H1 (cell line): ENCODE measurements around the gene HYAL1. TPM values are rescaled to one million over a fixed set of nuclear protein-coding genes. Genes with fewer than 3 reads are reported as not detected.

Experiments used
- CTCF ChIA-PET: fragments of 300-600 bp; sonication (Branson Sonifier 250); formaldehyde crosslinking; loops from one replicate; lab custom pipeline; 2021; ENCODE audit not compliant: partially characterized antibody; lab: Charles Lee
- POLR2A ChIA-PET: fragments of 300-600 bp; sonication (Branson Sonifier 250); formaldehyde crosslinking; loops from one replicate; lab custom pipeline; 2021; ENCODE audit warnings: inconsistent platforms; ENCODE audit not compliant: partially characterized antibody; lab: Charles Lee
- DNase-seq, 2 experiments: peaks; one replicate each; pipeline versions ENCODE4 v3.0.0 to v3.0.0-alpha.2; 2010 to 2022; ENCODE audit warnings: low spot score in 2 of 2, low read depth in 1 of 2, mixed read lengths in 1 of 2
- FAIRE-seq: peaks from 2 replicates; lab custom pipeline; 2011; peaks lifted over from hg19 to GRCh38; lab: Jason Lieb, UNC
- H2AFZ ChIP-seq: 2 replicates; pipeline ENCODE4 v1.8.1; 2012; ENCODE audit warnings: low read length, inconsistent platforms
- H2AK5ac ChIP-seq: 2 replicates; pipeline ENCODE4 v1.6.1; 2013; ENCODE audit warnings: low read depth, low read length
- H2BK120ac ChIP-seq: replicated peaks from 2 replicates; pipeline ENCODE3; 2013; ENCODE audit warnings: low read depth, low read length, inconsistent platforms
- H2BK12ac ChIP-seq: 2 replicates; pipeline ENCODE4 v1.6.1; 2013; ENCODE audit warnings: low read depth, low read length
- H2BK15ac ChIP-seq: 2 replicates; pipeline ENCODE4 v1.6.1; 2013; ENCODE audit warnings: low read length
- H2BK20ac ChIP-seq: 2 replicates; pipeline ENCODE4 v1.6.1; 2013; ENCODE audit warnings: low read length
- H2BK5ac ChIP-seq: 2 replicates; pipeline ENCODE4 v1.6.1; 2013; ENCODE audit warnings: low read depth, low read length
- H3K14ac ChIP-seq: 2 replicates; pipeline ENCODE4 v1.6.1; 2013; ENCODE audit warnings: inconsistent platforms; ENCODE audit not compliant: insufficient read length
- H3K18ac ChIP-seq: 2 replicates; pipeline ENCODE4 v1.6.1; 2013; ENCODE audit warnings: low read length; ENCODE audit errors: extremely low read depth
- H3K23ac ChIP-seq: 2 replicates; pipeline ENCODE4 v1.6.1; 2013; ENCODE audit warnings: inconsistent platforms; ENCODE audit not compliant: insufficient read length
- H3K23me2 ChIP-seq: 2 replicates; pipeline ENCODE4 v1.6.1; 2013; ENCODE audit warnings: low read depth, low read length
- H3K27ac ChIP-seq: 2 replicates; pipeline ENCODE4 v1.6.1; 2011; ENCODE audit warnings: low read depth, low read length, inconsistent platforms
- H3K27me3 ChIP-seq, 4 experiments: replicated peaks in 1 of 4; 1 replicate in 1 of 4; 2 replicates in 3 of 4; pipeline versions ENCODE4 v1.6.1 to v1.8.1; 2011 to 2013; ENCODE audit warnings: low read length in 3 of 4, mild to moderate bottlenecking in 3 of 4, inconsistent platforms in 2 of 4, mixed read lengths in 2 of 4, moderate library complexity in 1 of 4; ENCODE audit not compliant: control insufficient read depth in 3 of 4, insufficient read depth in 3 of 4; ENCODE audit errors: extremely low read depth in 1 of 4
- H3K36me3 ChIP-seq, 4 experiments: 2 replicates each; pipeline versions ENCODE4 v1.6.1 to v1.8.1; 2011 to 2013; ENCODE audit warnings: mild to moderate bottlenecking in 4 of 4, low read length in 3 of 4, moderate library complexity in 2 of 4, control low read depth in 1 of 4, inconsistent platforms in 1 of 4; ENCODE audit not compliant: insufficient read depth in 4 of 4, control insufficient read depth in 2 of 4
- H3K4ac ChIP-seq: replicated peaks from 2 replicates; pipeline ENCODE3; 2013; ENCODE audit warnings: low read length, low read depth, mixed read lengths, inconsistent platforms; ENCODE audit not compliant: insufficient read length
- H3K4me1 ChIP-seq, 4 experiments: replicated peaks in 1 of 4; 1 replicate in 1 of 4; 2 replicates in 3 of 4; pipeline versions ENCODE4 v1.6.1 to v1.8.1; 2011 to 2013; ENCODE audit warnings: low read length in 3 of 4, inconsistent platforms in 2 of 4, mixed read lengths in 1 of 4; ENCODE audit not compliant: insufficient read depth in 4 of 4, control insufficient read depth in 3 of 4
- H3K4me2 ChIP-seq, 2 experiments: 2 replicates each; pipeline versions ENCODE4 v1.6.1 to v1.8.1; 2011 to 2013; ENCODE audit warnings: low read depth in 2 of 2, low read length in 2 of 2, control low read depth in 1 of 2, inconsistent platforms in 1 of 2, mild to moderate bottlenecking in 1 of 2; ENCODE audit not compliant: insufficient read depth in 1 of 2
- H3K4me3 ChIP-seq, 4 experiments: fragments of 200-600, 300-600 bp in 1 of 4; sonication (generic), shearing (Covaris generic), sonication (Bioruptor Twin) in 1 of 4; 2 replicates each; pipeline versions ENCODE4 v1.5.1 to v1.8.1; 2011 to 2016; ENCODE audit warnings: low read length in 4 of 4, low read depth in 3 of 4, control low read depth in 2 of 4, inconsistent platforms in 2 of 4, mild to moderate bottlenecking in 2 of 4, mixed read lengths in 1 of 4, moderate library complexity in 1 of 4; ENCODE audit not compliant: insufficient read depth in 2 of 4; ENCODE audit errors: extremely low read depth in 1 of 4
- H3K56ac ChIP-seq: replicated peaks from 2 replicates; pipeline ENCODE3; 2013; ENCODE audit warnings: low read depth, mild to moderate bottlenecking, mixed read lengths, low read length, inconsistent platforms; ENCODE audit not compliant: insufficient read length
- H3K79me1 ChIP-seq: 2 replicates; pipeline ENCODE4 v1.6.1; 2013; ENCODE audit warnings: low read depth, low read length, control low read depth
- H3K79me2 ChIP-seq, 2 experiments: 2 replicates each; pipeline versions ENCODE4 v1.6.1 to v1.8.1; 2012 to 2013; ENCODE audit warnings: low read length in 2 of 2, mild to moderate bottlenecking in 2 of 2, inconsistent platforms in 1 of 2; ENCODE audit not compliant: insufficient read depth in 2 of 2, control insufficient read depth in 1 of 2
- H3K9ac ChIP-seq, 4 experiments: replicated peaks in 1 of 4; 1 replicate in 1 of 4; 2 replicates in 3 of 4; pipeline versions ENCODE4 v1.6.1 to v1.8.1; 2011 to 2013; ENCODE audit warnings: low read depth in 3 of 4, low read length in 3 of 4, control low read depth in 2 of 4, mild to moderate bottlenecking in 2 of 4, moderate library complexity in 2 of 4, inconsistent platforms in 1 of 4; ENCODE audit errors: extremely low read depth in 1 of 4
- H3K9me3 ChIP-seq, 2 experiments: 2 replicates each; pipeline versions ENCODE4 v1.6.1 to v1.8.1; 2012 to 2013; ENCODE audit warnings: mild to moderate bottlenecking in 2 of 2, moderate library complexity in 2 of 2, control low read depth in 1 of 2, inconsistent platforms in 1 of 2, low read depth in 1 of 2, low read length in 1 of 2, mixed read lengths in 1 of 2; ENCODE audit not compliant: insufficient read depth in 2 of 2
- H4K20me1 ChIP-seq, 2 experiments: replicated peaks in 1 of 2; 2 replicates each; pipeline versions ENCODE3 to v1.8.1; 2011 to 2013; ENCODE audit warnings: inconsistent platforms in 2 of 2, low read length in 2 of 2, mild to moderate bottlenecking in 1 of 2; ENCODE audit not compliant: insufficient read depth in 2 of 2, control insufficient read depth in 1 of 2
- H4K5ac ChIP-seq: 2 replicates; pipeline ENCODE4 v1.6.1; 2013; ENCODE audit warnings: low read length, low read depth, mixed read lengths, inconsistent platforms; ENCODE audit not compliant: insufficient read length
- H4K8ac ChIP-seq: 2 replicates; pipeline ENCODE4 v1.8.0; 2013; ENCODE audit warnings: mild to moderate bottlenecking, moderate library complexity, low read length, inconsistent platforms; ENCODE audit not compliant: insufficient read depth; ENCODE audit errors: extremely low read depth
- H4K91ac ChIP-seq: replicated peaks from 2 replicates; pipeline ENCODE3; 2013; ENCODE audit warnings: low read length, mixed read lengths, inconsistent platforms; ENCODE audit not compliant: insufficient read length
- CREB1 ChIP-seq: IDR thresholded peaks from 2 replicates; pipeline ENCODE4 v1.6.1; 2012; ENCODE audit warnings: inconsistent platforms
- EGR1 ChIP-seq: IDR thresholded peaks from 2 replicates; pipeline ENCODE4 v1.6.1; 2011; ENCODE audit warnings: low read depth, low read length, borderline replicate concordance
- EP300 ChIP-seq, 2 experiments: IDR thresholded peaks; 1 replicate in 1 of 2; 2 replicates in 1 of 2; pipeline ENCODE4 v1.6.1; 2011 to 2012; ENCODE audit warnings: low read depth in 2 of 2, low read length in 2 of 2, mild to moderate bottlenecking in 2 of 2, borderline replicate concordance in 1 of 2, inconsistent platforms in 1 of 2, moderate library complexity in 1 of 2
- FOSL1 ChIP-seq: IDR thresholded peaks from 2 replicates; pipeline ENCODE4 v1.6.1; 2011; ENCODE audit warnings: mild to moderate bottlenecking, low read depth, low read length, moderate library complexity; ENCODE audit not compliant: insufficient read depth
- GTF2F1 ChIP-seq: IDR thresholded peaks from 2 replicates; pipeline ENCODE4 v1.6.1; 2012; ENCODE audit warnings: low read depth, low read length, improper control_type of control experiment, borderline replicate concordance
- JUND ChIP-seq: IDR thresholded peaks from 2 replicates; pipeline ENCODE4 v1.6.1; 2011; ENCODE audit warnings: mild to moderate bottlenecking, improper control_type of control experiment, low read length
- MAX ChIP-seq: IDR thresholded peaks from 2 replicates; pipeline ENCODE4 v1.6.1; 2012; ENCODE audit warnings: inconsistent platforms
- POLR2A ChIP-seq, 2 experiments: IDR thresholded peaks; 1 replicate in 1 of 2; 2 replicates in 1 of 2; pipeline ENCODE4 v1.6.1; 2011; ENCODE audit warnings: low read depth in 2 of 2, low read length in 2 of 2, mild to moderate bottlenecking in 2 of 2; ENCODE audit errors: control extremely low read depth in 1 of 2
- RAD21 ChIP-seq, 2 experiments: IDR thresholded peaks in 1 of 2; conservative IDR thresholded peaks in 1 of 2; 2 replicates each; pipeline ENCODE4 v1.6.1; 2011; ENCODE audit warnings: low read depth in 2 of 2, low read length in 2 of 2, improper control_type of control experiment in 1 of 2, inconsistent platforms in 1 of 2, mild to moderate bottlenecking in 1 of 2, moderate library complexity in 1 of 2
- SP4 ChIP-seq: IDR thresholded peaks from 2 replicates; pipeline ENCODE4 v1.6.1; 2012; ENCODE audit warnings: low read length, inconsistent platforms
- SUZ12 ChIP-seq: fragments of 200-600 bp; sonication (generic); IDR thresholded peaks from 2 replicates; pipeline ENCODE4 v1.6.1; 2012; ENCODE audit warnings: mild to moderate bottlenecking, inconsistent platforms, low read length, moderate library complexity, mixed read lengths
- TBP ChIP-seq: IDR thresholded peaks from 2 replicates; pipeline ENCODE4 v1.6.1; 2011; ENCODE audit warnings: low read depth, low read length, improper control_type of control experiment
- TEAD4 ChIP-seq: IDR thresholded peaks from 2 replicates; pipeline ENCODE4 v1.6.1; 2012; ENCODE audit warnings: low read depth, low read length, inconsistent platforms, mixed read lengths
- YY1 ChIP-seq: IDR thresholded peaks from 2 replicates; pipeline ENCODE4 v1.6.1; 2011; ENCODE audit warnings: low read depth, mild to moderate bottlenecking, low read length
- WGBS, 2 experiments: shearing (Covaris generic) in 1 of 2; methylation state at CpG; one replicate each; pipeline versions ENCODE4 v1.1.6 to v1.1.7; 2013 to 2015; ENCODE audit warnings: low lambda C conversion rate in 2 of 2, mixed read lengths in 2 of 2, inconsistent platforms in 1 of 2, low coverage in 1 of 2, missing lambda C conversion rate in 1 of 2; ENCODE audit not compliant: insufficient replicate concordance in 2 of 2, insufficient coverage in 1 of 2, insufficient read length in 1 of 2; ENCODE audit errors: extremely low coverage in 1 of 2, missing lambda C conversion rate in 1 of 2; 5-methylcytosine and 5-hydroxymethylcytosine counted together
- polyA plus RNA-seq, 7 experiments: library from polyadenylated mRNA; depleted of rRNA in 3 of 7; stranded (reverse) in 5 of 7; unstranded in 2 of 7; fragments of >200 nt in 5 of 7; fragments of 200-250 nt in 2 of 7; gene quantifications; 1 replicate in 5 of 7; 2 replicates in 1 of 7; 4 replicates in 1 of 7; pipeline versions ENCODE4 v1.2.1 to v1.2.3, GENCODE V29; 2011 to 2013; ENCODE audit warnings: missing spikeins in 2 of 7, mixed read lengths in 2 of 7
- total RNA-seq: library from RNA; stranded (reverse); fragmentation: NEBNext Ultra II Directional; extraction: Animal tissue kit (Norgen Biotek cat#: 25700); gene quantifications from 2 replicates; pipeline ENCODE4 v1.2.1, GENCODE V29; 2021

HYAL1 gene
- total and polyA plus RNA-seq, 2 of the 8 experiments (the other 6 are each of a cell fraction or from before 2014, with no cell fraction given): 2.0 to 5.4 TPM

GRCh38 chr3:50266017-50266416, 37.4 kb downstream of the HYAL1 start:
- Histone ChIP-seq H3K23ac (no peak overlapping the region), H4K20me1 (peaks cover 0 to 1% of the 10 kb centered on the region in 2 experiments), H3K4me3 (no peak overlapping the region), H3K36me3 (no peaks in the 10 kb centered on the region), H3K27me3 (no peaks in the 10 kb centered on the region; a peak in 3 of 7 replicates), H2BK12ac (peak overlapping the region; percentile 91; the same call in 1 of the 2 replicates), H2AFZ (no peak overlapping the region), H3K14ac (no peak overlapping the region), H2BK5ac (peak overlapping the region; percentile 86; the same call in 1 of the 2 replicates), H2BK20ac (peak overlapping the region; percentile 95), H3K9ac (no peak overlapping the region), H2BK15ac (peak overlapping the region; percentile 95; the same call in 1 of the 2 replicates), H3K79me2 (no peaks in the 10 kb centered on the region), H3K79me1 (no peaks in the 10 kb centered on the region), H4K5ac (no peak overlapping the region), H2AK5ac (no peak overlapping the region), H3K4me1 (peaks cover 0 to 51% (median 38%) of the 10 kb centered on the region in 4 experiments; a peak in 6 of 7 replicates), H4K8ac (no peak overlapping the region), H3K23me2 (peaks cover 4% of the 10 kb centered on the region; the same call in 1 of the 2 replicates), H3K56ac (no peak overlapping the region), H4K91ac (peak overlapping the region; percentile 95), H2BK120ac (no peak overlapping the region), H3K9me3 (no peaks in the 10 kb centered on the region), H3K4me2 (no peak overlapping the region), H3K27ac (no peak overlapping the region), H3K18ac (peak overlapping the region; percentile 48; the same call in 1 of the 2 replicates), H3K4ac (peak overlapping the region; percentile 86)
- WGBS, 2 experiments: 82% methylated on average over 6 of the region's 6 CpGs; no CpG with 5 or more reads in 1 of the 2 experiments
- POLR2A ChIA-PET: interaction anchor here (0.6 to 3.5 kb wide), 5 partner anchors 12 to 71 kb away, joined by 3 to 19 read pairs (median 4); partner anchors contain the start of genes GNAI2 and LSMEM2
- FAIRE-seq (no peak), DNase-seq (no peak)
- CTCF ChIA-PET: interaction anchor here (0.9 to 53.5 kb wide), 8 partner anchors 8 to 97 kb away, joined by 3 to 2149 read pairs (median 76); partner anchors contain the start of genes GNAI2, GNAT1, HYAL2 and LSMEM2
- TF ChIP-seq YY1 (no peak), FOSL1 (no peak), JUND (no peak), TEAD4 (no peak), CREB1 (no peak), MAX (no peak), POLR2A (IDR thresholded peaks at IDR 0.05; ENCODE audit: control extremely low read depth in 1 of 2, low read depth in 2 of 2, low read length in 2 of 2) (no peak), SUZ12 (no peak), SP4 (no peak), EP300 (IDR thresholded peaks at IDR 0.05; ENCODE audit: borderline replicate concordance in 1 of 2, low read depth in 2 of 2, low read length in 2 of 2) (no peak), GTF2F1 (no peak), RAD21 (IDR thresholded peaks at IDR 0.05 in 1 of 2, conservative IDR thresholded peaks at IDR 0.05 in 1 of 2; ENCODE audit: low read depth in 2 of 2, low read length in 2 of 2) (no peak), TBP (no peak), EGR1 (no peak)
